HG03575 (cell line): ENCODE results near the gene PYCR2.

Experiments used
- ATAC-seq: cut with Tn5 transposase; IDR thresholded peaks from one replicate; pipeline ENCODE4 v1.9.1; 2021; ENCODE audit not compliant: unreplicated experiment, insufficient number of reproducible peaks, low FRiP score; ENCODE audit errors: extremely low read depth

The PYCR2 gene

DNA sequence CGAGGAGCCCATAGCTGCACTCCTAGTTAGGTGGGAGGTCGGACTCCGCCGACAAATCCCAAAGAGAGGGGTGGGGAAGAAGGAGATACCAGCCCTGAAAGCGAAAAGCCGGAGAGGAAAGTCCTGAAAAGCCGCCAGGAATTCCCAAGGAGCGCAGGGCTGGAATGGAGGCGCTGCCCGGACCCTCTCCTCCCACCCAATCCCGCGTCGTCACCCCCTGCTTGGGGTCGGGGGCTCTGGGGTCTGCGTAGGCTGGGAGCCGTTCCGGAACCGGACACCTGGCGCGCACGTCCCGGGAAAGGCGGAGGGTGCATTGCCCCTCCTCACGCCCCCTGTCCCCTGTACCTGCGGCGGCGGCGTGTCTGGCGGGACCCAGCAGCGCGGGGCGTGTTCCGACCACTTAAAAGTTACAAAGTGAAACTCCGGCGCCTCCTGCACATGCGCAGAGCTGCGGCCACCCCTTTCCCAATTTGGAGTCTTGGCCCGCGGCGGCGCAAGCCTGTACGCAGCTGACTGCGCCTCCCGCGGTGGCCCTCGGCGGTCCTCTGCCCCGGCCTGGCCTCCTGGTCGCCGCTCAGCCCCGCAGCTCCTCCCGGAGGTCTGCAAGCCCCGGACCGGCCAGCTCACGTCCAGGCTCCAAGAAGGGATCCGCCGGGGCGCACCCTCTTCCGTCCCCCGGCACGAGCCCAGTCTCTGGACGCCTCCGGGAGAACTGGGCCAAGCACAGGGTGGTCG lies 41.9 kb downstream of the PYCR2 start, which contains the start of gene TMEM63A:
TMEM63A (minus strand) TSS at position 422 of the 735 bp plus-strand sequence. CDS start 4,800 bp downstream, outside the sequence.
- ATAC-seq = peak; percentile 46

DNA sequence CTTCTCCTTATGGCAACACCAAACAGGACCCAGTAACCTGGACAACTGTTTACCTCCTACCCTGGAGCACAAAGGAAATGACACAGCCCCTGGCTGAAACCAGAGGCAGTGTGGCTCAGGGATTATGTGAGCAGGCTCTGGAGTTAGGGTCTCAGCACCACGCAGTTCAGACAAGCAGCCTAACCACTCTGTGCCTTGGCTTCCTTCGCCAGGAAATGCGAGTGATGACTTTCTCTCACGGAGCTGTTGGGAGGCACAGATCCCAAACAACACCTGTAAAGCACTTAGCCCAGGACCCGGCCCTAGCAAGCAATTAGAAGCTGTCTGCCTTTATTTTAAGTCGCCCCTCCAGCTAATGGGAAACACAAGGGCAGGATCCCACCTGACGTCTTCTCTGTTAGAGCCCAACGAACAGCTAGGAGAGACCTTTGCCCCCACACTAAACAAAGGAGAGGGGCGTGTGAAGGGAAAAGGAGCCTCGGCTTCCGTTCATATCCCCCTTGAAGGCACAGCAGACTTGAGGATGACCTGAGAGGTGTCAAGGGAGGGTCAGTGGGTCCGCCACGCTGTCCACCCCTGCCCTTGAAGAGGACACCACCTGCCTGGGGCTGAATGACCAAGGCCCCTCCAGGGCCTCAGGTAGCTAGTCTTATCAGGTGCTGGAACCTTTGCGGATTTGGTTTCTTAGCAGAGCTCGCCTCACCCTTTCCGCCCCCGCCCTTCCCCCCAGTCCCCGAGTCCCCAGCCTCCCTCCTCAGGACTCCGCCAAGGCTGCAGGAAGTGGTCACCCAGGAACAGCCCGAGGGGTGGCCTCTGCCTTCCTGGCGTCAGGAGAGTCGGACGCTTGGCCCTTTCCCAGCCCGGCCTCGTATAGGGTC lies 42.7 kb downstream of the PYCR2 start:
- ATAC-seq = no peak

DNA sequence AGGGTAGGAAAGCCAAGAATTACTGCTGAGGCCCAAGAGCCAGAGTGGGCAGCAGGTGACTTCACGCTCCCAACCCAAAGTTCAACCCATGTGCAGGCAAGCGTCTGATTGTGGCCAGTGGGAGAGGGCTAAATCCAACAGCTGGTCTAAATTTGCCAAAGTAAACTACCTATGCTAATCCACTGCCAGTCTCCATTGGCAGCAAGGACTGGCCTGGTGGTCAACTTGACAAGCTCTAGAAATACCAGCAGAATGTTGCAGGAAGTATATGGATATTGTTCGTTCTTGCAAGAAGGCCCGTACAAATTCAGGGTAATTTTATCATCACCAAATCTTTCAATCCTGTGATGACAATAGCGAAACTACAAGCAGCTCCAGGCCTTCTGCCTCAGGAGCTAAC lies 43.4 kb downstream of the PYCR2 start:
- no peak for ATAC-seq

DNA sequence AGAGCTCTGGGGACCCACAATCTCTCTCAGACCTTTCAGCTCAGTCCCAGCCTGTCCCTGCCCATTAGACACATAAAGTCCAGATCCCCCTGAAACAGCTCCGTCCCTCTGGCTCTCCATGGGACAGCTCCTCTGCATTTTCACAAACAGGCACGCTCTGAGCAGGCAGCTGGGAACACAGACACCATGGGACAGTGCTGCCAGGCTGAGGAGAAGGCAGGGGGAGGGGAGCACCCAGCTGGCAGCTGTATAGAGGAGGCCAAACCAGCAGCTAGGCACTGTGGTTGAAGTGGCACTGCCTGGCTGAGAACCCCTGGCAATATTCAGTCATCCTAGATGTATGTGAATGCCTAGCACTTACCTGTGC lies 43.8 kb downstream of the PYCR2 start:
- ATAC-seq = no peak

DNA sequence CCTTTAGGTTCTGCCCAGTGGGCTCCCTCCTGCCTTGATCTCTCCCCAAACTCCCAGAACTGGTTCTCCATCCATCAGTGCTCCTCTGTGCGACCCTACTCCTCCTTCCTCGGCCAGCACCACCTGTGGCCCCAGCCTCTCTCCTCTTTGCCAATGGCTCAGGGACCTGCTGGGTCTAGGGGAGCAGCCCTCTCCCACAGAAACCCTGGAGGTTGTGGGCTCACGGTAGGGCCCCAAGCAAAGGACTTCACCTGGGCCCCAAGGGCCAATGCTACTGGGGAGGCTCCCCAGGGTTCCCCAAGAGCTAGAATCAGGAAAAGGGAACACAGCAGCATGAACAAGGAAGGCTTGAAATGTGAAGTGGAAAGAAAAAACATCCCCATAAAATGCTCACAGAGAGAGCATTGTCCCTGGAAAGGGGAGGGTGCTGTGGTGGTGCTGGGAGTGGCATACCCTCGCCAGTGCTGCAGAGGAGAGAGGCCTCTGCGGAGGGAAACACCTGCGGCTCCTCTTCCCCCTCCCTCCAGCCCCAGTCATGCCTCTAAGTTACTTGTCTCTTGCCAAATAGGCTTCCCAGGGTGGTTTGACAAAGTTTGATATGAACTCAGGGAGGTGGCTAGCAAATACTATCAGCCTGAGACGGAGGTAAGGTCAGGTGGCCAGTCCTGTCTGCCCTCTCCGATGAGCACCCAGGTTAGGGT lies 44.4 kb downstream of the PYCR2 start:
- no peak for ATAC-seq

DNA sequence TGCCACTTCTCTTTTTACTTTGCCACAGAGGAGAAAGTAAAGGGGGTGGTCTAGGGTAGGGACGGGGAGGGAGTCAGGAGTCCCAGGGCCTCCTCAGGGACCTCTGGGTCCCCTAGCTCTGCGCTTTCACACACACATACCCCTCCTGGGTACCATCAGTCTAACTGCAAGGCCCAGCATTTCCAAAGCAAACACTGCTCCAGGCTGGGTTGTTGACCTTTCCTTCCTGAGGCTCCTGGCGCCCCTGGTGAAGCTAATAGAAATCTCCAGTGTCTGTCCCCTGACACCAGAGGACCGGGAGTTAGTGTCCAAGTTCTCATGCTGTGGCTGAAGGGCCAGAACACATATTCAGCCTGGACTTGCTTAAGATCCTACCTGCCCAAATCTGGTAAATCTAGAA lies 45.8 kb downstream of the PYCR2 start:
- ATAC-seq = no peak

DNA sequence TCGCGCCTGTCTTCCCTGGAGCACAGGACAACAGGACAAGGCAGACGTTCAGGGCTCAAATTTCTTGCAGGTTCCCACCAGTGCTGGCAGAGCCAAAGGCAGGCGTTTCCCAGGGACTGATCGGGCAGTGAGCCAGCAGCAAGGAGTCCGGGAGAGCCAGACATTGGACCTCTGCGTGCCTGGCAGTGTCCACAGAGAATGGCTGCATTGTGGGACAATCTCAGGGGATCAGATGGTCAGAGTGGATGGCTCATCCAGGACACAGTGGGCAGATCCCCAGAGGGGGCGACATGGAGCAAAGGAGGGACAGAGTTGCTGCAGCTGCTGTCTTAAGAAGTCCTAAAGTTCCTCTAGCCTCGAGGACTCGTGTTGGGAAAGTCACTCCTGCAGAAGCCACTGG lies 46.5 kb downstream of the PYCR2 start:
- no peak for ATAC-seq

DNA sequence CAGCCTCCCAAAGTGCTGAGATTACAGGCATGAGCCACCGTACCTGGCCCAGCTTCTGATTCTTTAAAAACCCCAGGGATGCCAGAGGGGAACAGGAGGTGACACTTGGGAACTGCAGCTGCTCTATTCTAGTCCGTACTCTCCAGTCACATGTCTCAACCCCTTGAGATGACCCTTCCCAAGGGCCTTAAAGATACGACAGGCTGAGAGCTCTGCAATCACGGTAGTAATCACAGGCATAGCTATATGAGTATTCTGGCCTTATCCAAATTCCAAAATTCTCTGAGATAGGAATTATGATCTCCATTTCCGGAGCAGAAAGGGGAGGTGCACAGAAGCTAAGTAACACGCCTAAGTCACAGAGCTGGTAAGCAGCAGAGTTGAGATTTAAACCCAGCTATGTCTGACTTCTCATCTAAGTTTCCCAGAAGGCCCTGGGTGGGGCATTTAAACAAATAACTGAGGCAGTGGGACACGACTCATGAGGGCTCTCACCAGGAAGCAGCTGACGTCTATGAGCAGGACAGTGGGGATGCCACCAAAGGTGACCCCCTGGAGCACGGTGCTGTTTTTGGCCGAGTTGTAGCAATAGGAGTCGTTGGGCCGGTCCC lies 47.0 kb downstream of the PYCR2 start:
- no peak for ATAC-seq

DNA sequence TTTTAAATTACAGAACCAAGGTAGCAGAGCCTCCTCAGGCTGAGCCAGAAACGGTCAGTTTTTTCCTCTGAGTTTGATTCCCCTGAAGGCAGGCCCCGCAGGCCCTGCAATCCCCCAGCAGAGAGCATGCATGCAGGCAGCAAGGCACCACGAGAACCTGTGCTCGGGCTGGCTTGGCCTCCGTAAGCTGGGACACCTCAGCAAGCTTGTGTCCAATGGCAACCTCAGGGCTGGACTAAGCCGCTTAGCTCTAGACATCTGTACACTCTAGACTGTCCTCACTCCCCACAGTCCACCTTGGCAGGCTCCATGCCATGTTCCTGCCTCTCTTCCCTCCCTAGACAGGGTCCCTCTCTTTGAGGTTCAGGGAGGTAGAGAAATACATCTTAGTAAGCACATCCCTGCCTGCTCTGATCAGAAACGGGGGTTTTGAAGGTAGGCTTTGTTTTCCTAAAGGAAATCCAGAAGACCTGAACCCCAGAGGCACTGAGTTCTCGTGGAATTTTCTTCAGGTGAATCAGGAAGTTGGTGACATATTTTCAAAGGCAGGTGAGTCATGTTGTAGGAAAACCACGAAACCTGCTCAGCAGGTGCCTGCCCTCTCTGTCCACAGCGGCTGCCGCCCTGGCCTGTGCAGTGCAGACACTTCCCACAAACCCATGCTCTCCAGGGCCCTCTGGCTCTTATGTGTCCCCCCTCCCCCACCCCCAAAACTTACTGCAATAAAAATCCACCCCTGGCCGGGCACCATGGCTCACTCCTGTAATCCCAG lies 48.8 kb downstream of the PYCR2 start:
- ATAC-seq = no peak

DNA sequence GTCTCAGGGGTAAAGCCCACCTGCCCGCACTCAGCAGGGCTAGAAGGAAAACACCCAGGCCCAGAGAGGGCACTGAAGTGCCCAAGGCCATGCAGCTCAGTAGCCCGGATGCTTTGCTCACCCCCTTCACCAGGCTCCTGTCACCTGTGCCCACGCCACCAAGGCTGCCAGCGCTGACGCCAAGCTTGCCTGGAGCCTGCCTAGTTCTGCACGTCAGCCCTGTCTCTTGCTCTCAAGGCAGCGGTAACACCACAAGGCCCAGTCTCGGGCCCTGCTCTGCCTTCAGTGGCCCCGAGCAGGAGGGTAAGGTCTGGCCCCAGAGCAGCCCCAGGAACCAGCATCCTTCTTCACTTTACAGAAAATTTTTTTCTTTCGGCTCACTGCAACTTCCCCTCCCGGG lies 49.6 kb downstream of the PYCR2 start:
- no peak for ATAC-seq

DNA sequence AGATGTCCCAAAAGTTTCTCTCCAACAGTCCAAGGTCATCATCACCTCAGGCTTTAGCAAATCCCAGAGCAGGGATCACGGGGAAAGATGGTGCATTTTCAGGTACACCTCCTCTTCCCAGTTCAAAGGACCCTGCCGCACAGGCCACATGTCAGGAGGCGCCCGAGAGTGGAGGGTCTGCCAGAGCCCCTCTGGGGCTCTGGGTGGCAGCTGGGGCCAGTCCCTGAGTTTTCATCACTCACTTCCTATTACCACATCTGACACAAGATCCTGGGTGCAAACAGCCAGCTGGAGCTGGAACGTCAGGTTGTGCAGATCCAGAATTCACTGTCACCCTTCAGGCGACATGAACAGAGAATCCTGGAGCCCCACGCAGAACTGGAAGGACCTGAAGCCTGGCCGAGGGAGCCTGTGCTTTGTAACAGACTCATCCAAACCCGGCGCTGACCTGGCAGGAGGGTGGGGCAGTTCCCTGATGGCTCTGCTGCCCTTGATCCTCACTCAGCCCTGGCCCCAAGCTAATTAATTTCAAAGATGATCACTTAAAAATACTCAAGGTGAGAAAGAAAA lies 50.7 kb downstream of the PYCR2 start:
- ATAC-seq = no peak

DNA sequence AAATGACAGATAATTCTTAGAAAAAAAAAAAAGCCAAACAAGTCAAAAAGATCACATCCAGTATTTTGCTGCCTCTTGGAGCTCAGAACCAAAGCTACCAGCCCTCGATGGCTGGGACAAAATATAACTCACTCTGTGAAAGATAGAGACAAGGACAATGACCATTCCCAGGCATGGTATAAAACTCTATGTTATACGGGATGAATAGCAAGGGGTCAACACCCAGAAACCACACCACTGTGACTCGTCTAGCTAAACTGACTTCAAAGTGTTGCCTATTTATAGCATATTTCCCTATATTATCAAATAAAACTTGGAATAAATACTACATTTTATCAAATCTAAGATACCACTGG lies 52.0 kb downstream of the PYCR2 start:
- ATAC-seq = no peak

DNA sequence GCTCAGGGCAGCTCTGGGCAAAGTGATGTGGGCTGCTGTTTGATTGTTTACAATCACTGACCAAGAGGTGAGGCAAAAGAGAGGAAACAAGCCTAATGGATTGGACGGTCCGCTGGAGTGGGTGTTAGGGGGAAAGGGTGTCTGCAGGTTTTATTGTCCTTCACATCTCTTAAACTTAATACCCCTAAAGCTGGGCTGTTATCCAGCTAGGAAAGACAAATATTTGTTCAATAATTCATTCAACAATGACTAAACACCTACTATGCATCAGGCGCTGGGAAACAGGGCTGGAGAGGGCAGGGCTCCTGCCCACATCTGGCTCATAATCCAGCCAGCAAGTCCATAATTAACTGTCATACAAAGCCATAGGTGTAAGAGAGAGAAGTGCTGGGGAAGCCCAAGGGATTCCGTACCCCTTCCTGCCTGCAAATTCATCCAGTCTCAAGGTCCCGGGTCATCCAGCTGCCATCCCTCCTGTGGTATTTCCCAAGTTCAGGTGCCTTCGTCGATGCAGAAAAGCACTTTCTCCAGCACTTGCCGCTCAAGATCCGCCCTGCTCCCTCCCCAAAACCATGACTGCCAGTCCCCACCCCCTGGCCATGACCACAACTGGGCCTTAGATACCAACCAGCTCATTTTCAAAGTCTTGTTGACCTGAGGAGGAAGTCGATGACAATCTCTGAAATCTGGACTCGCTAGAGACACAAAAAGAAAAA lies 52.5 kb downstream of the PYCR2 start:
- ATAC-seq = no peak

DNA sequence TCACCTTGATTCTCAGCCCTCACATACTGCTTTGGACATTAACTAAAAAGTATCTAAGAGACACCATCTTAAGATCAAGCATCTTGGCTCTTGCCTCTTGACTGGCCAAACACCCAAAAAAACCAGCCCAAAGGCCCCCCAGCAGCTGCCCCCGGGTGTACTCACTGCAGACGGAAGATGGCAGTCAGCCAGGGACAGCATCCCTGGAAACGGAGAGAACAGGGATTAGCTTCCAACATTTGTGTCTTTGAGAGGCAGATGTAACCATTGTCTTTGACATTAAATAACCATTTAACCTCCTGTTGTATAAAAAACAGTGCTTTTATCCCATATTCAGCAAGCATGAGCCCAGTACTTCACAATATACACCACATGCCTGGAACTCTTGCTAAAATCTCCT lies 53.1 kb downstream of the PYCR2 start:
- no peak for ATAC-seq
